IMR-90 (cell line): ENCODE results near the gene LRRC70. TPM values are rescaled to one million over a fixed set of nuclear protein-coding genes. Genes with fewer than 3 reads are reported as not detected.

Experiments
- ATAC-seq: fragments of 200-7000 bp; cut with Tn5 transposase; 2 replicates; pipeline ENCODE4 v1.9.1; 2020; ENCODE audit warnings: low read depth, mild to moderate bottlenecking, moderate library complexity
- BruUV-seq: library from RNA; stranded (reverse); fragments of 400-500 nt; replicated peaks from 2 replicates; lab custom pipeline; 2021; lab: Mats Ljungman, UMichigan
- CTCF ChIA-PET: fragments of 300-600 bp; formaldehyde crosslinking; extraction: SDS; loops from one replicate; lab custom pipeline; 2021; ENCODE audit warnings: antibody characterized with exemption; lab: Yijun Ruan, JAX
- POLR2A ChIA-PET: fragments of 300-600 bp; sonication (Branson Sonifier 250); formaldehyde crosslinking; loops from one replicate; lab custom pipeline; 2022; ENCODE audit warnings: antibody characterized with exemption; ENCODE audit not compliant: unreplicated experiment; lab: Charles Lee
- DNase-seq: peaks from one replicate; pipeline ENCODE4 v3.0.0; 2013
- H2AFZ ChIP-seq: replicated peaks from 2 replicates; pipeline ENCODE3; 2013; ENCODE audit warnings: low read length, mild to moderate bottlenecking; ENCODE audit not compliant: poor library complexity
- H2AK5ac ChIP-seq: 2 replicates; pipeline ENCODE4 v1.6.1; 2013; ENCODE audit warnings: low read depth, low read length, inconsistent platforms
- H2AK9ac ChIP-seq: replicated peaks from 2 replicates; pipeline ENCODE3; 2013; ENCODE audit warnings: mild to moderate bottlenecking, low read depth, low read length, moderate library complexity; ENCODE audit not compliant: poor library complexity
- H2BK120ac ChIP-seq: 2 replicates; pipeline ENCODE4 v1.6.1; 2013; ENCODE audit warnings: low read depth, low read length, inconsistent platforms
- H2BK15ac ChIP-seq: 3 replicates; pipeline ENCODE4 v1.6.1; 2013; ENCODE audit warnings: low read depth, low read length, inconsistent platforms
- H2BK20ac ChIP-seq: 2 replicates; pipeline ENCODE4 v1.6.1; 2013; ENCODE audit warnings: low read depth, mild to moderate bottlenecking, inconsistent platforms, low read length, moderate library complexity
- H2BK5ac ChIP-seq: 2 replicates; pipeline ENCODE4 v1.6.1; 2013; ENCODE audit warnings: mild to moderate bottlenecking, low read depth, low read length, inconsistent platforms; ENCODE audit not compliant: poor library complexity, severe bottlenecking
- H3K14ac ChIP-seq: replicated peaks from 2 replicates; pipeline ENCODE4 v1.6.1; 2013; ENCODE audit warnings: low read depth, low read length, inconsistent platforms
- H3K18ac ChIP-seq: 2 replicates; pipeline ENCODE4 v1.6.1; 2013; ENCODE audit warnings: low read depth, low read length, control low read depth
- H3K23ac ChIP-seq: 2 replicates; pipeline ENCODE4 v1.6.1; 2013; ENCODE audit warnings: low read depth, low read length, inconsistent platforms
- H3K27ac ChIP-seq: 2 replicates; pipeline ENCODE4 v1.5.1; 2013; ENCODE audit warnings: mild to moderate bottlenecking, control low read depth, low read length; ENCODE audit not compliant: insufficient read depth
- H3K27me3 ChIP-seq: 2 replicates; pipeline ENCODE4 v1.6.1; 2013; ENCODE audit warnings: low read length; ENCODE audit not compliant: control insufficient read depth, insufficient read depth
- H3K36me3 ChIP-seq: 2 replicates; pipeline ENCODE4 v1.6.1; 2013; ENCODE audit warnings: low read length, mixed read lengths; ENCODE audit not compliant: control insufficient read depth, insufficient read depth
- H3K4ac ChIP-seq: 2 replicates; pipeline ENCODE4 v1.6.1; 2013; ENCODE audit warnings: low read depth, low read length, inconsistent platforms
- H3K4me1 ChIP-seq: 2 replicates; pipeline ENCODE4 v1.6.1; 2013; ENCODE audit warnings: low read length, mixed read lengths; ENCODE audit not compliant: control insufficient read depth, insufficient read depth
- H3K4me2 ChIP-seq: 2 replicates; pipeline ENCODE4 v1.6.1; 2013; ENCODE audit warnings: low read depth, mild to moderate bottlenecking, control low read depth, low read length, moderate library complexity
- H3K4me3 ChIP-seq: 2 replicates; pipeline ENCODE4 v1.5.1; 2013; ENCODE audit warnings: low read depth, mild to moderate bottlenecking, control low read depth, low read length, moderate library complexity; ENCODE audit not compliant: insufficient read depth
- H3K56ac ChIP-seq: 2 replicates; pipeline ENCODE4 v1.6.1; 2013; ENCODE audit warnings: low read length, inconsistent platforms; ENCODE audit not compliant: insufficient read depth; ENCODE audit errors: extremely low read depth
- H3K79me1 ChIP-seq, 2 experiments: 2 replicates each; pipeline ENCODE4 v1.6.1; 2013; ENCODE audit warnings: low read length in 2 of 2, inconsistent platforms in 1 of 2, low read depth in 1 of 2
- H3K9ac ChIP-seq: 2 replicates; pipeline ENCODE4 v1.6.1; 2013; ENCODE audit warnings: low read depth, low read length, control low read depth
- H3K9me1 ChIP-seq: 2 replicates; pipeline ENCODE4 v1.6.1; 2013; ENCODE audit warnings: low read length, inconsistent platforms; ENCODE audit not compliant: insufficient read depth
- H3K9me3 ChIP-seq: 2 replicates; pipeline ENCODE4 v1.6.1; 2013; ENCODE audit warnings: low read length; ENCODE audit not compliant: control insufficient read depth, insufficient read depth
- H4K20me1 ChIP-seq: 2 replicates; pipeline ENCODE4 v1.6.1; 2013; ENCODE audit warnings: low read length, inconsistent platforms; ENCODE audit not compliant: insufficient read depth
- H4K5ac ChIP-seq: 2 replicates; pipeline ENCODE4 v1.6.1; 2013; ENCODE audit warnings: mild to moderate bottlenecking, low read depth, low read length, control low read depth
- H4K8ac ChIP-seq, 2 experiments: 2 replicates each; pipeline ENCODE4 v1.6.1; 2013; ENCODE audit warnings: low read depth in 2 of 2, low read length in 2 of 2, control low read depth in 1 of 2, inconsistent platforms in 1 of 2
- H4K91ac ChIP-seq: 2 replicates; pipeline ENCODE4 v1.6.1; 2013; ENCODE audit warnings: low read depth, low read length, inconsistent platforms; ENCODE audit not compliant: insufficient read depth
- MAFK ChIP-seq: IDR thresholded peaks from 2 replicates; pipeline ENCODE4 v1.6.1; 2012; ENCODE audit warnings: low read depth, low read length, improper control_type of control experiment
- RCOR1 ChIP-seq: IDR thresholded peaks from 2 replicates; pipeline ENCODE4 v1.6.1; 2012; ENCODE audit warnings: mild to moderate bottlenecking, low read length, improper control_type of control experiment; ENCODE audit not compliant: insufficient replicate concordance
- WGBS, 2 experiments: methylation state at CpG; one replicate each; pipeline versions ENCODE4 v1.1.5 to v1.1.7; 2013; ENCODE audit warnings: missing lambda C conversion rate in 2 of 2; ENCODE audit not compliant: insufficient read length in 1 of 2; ENCODE audit errors: extremely low coverage in 2 of 2; 5-methylcytosine and 5-hydroxymethylcytosine counted together
- dilution Hi-C: fragments of 300-500 bp; cut with HindIII; formaldehyde crosslinking; loops from one replicate; pipeline ENCODE4 v1.14.3; 2018; ENCODE audit warnings: low sequenced_read_pairs; ENCODE audit not compliant: unreplicated experiment
- in situ Hi-C: fragments of 300-500 bp; cut with MboI; formaldehyde crosslinking; loops from 3 replicates; pipeline ENCODE4 v1.14.3; 2019; ENCODE audit warnings: low sequenced_read_pairs, inconsistent platforms, mixed read lengths
- intact Hi-C: fragments of 100-400 bp; cut with micrococcal nuclease; formaldehyde crosslinking; loops from 2 replicates; pipeline ENCODE4 v1.10.0; 2022
- polyA plus RNA-seq, 3 experiments: library from polyadenylated mRNA; depleted of rRNA; stranded (reverse); fragments of >200 nt; gene quantifications; 2 replicates each; pipeline ENCODE4 v1.2.3, GENCODE V29; 2012; ENCODE audit warnings: low replicate concordance in 1 of 3
- total RNA-seq: library from RNA; depleted of rRNA; stranded (reverse); fragments of >200 nt; gene quantifications from 2 replicates; pipeline ENCODE4 v1.2.3, GENCODE V29; 2012

The LRRC70 gene
- total and polyA plus RNA-seq, 2 of the 4 experiments (the other 2 are of a cell fraction), result 0.19 to 0.36 TPM

DNA sequence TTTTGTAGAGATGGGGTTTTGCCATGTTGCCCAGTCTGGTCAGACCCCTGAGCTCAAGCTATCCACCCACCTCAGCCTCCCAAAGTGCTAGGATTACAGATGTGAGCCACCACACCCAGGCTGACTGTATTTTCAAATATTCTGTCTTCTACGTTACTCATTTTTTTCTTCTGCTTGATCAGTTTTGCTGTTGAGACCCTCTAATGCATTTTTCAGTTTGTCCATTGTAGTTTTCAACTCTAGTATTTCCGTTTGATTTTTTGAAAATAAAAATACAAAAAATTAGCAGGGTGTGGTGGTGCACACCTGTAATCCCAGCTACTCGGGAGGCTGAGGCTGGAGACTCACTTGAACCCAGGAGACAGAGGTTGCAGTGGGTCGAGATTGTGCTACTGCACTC lies 10.5 kb upstream of the LRRC70 start:
- H2BK20ac ChIP-seq, result no peak overlapping the region
- no peak overlapping the region for H3K9ac ChIP-seq
- no peak for TF ChIP-seq RCOR1
- TF ChIP-seq MAFK, result no peak
- H4K8ac ChIP-seq, result no peak overlapping the region
- no peak overlapping the region for H3K18ac ChIP-seq
- intact Hi-C loops (no loop called here), in situ Hi-C loops (no loop called here), dilution Hi-C loops (no loop called here)
- H3K23ac ChIP-seq, result no peak overlapping the region
- no TSS peak for BruUV-seq
- no peaks in the 10 kb centered on the region for H3K9me1 ChIP-seq
- no peak overlapping the region for H4K91ac ChIP-seq
- H2AK9ac ChIP-seq, result no peak overlapping the region
- ChIA-PET POLR2A (no interaction called here), CTCF (no interaction called here)
- no peak overlapping the region for H4K5ac ChIP-seq
- no peaks in the 10 kb centered on the region for H4K20me1 ChIP-seq
- no peaks in the 10 kb centered on the region for H3K27me3 ChIP-seq
- H3K79me1 ChIP-seq, result peaks cover 0 to 2% of the 10 kb centered on the region in 2 experiments; a peak in 1 of 4 replicates
- no peak overlapping the region for H2BK5ac ChIP-seq
- no peak overlapping the region for H2BK15ac ChIP-seq
- H3K14ac ChIP-seq, result no peak overlapping the region
- no peak overlapping the region for H2AFZ ChIP-seq
- WGBS, 2 experiments, result no CpG with 5 or more reads among the region's 4 CpGs
- H2BK120ac ChIP-seq, result no peak overlapping the region
- peaks cover 4% of the 10 kb centered on the region for H3K9me3 ChIP-seq
- no peak overlapping the region for H3K27ac ChIP-seq
- H3K36me3 ChIP-seq, result peaks cover 2% of the 10 kb centered on the region; the same call in 1 of the 2 replicates
- no peak for DNase-seq
- H3K4me2 ChIP-seq, result no peak overlapping the region
- H3K4me1 ChIP-seq, result no peaks in the 10 kb centered on the region
- H3K4ac ChIP-seq, result no peak overlapping the region
- H3K4me3 ChIP-seq, result no peak overlapping the region
- no peak for ATAC-seq
- no peak overlapping the region for H3K56ac ChIP-seq
- no peak overlapping the region for H2AK5ac ChIP-seq
